Measurements from ENCODE around the gene RAI1.
"Not testable (repeated sequence)": the region's sequence is repeated elsewhere in the genome, so short reads cannot be mapped to it uniquely, and the experiment has no call there.

Gene RAI1

GRCh38 chr17:17675925-17676534 lies 5.2 kb upstream of the RAI1 start:
- no peaks in the 10 kb centered on the region for H3K9me3 ChIP-seq (ENCODE audit: low read depth, low read length)
- H3K9ac ChIP-seq (ENCODE audit: insufficient read length), result no peak overlapping the region
- no peak for TF ChIP-seq EZH2 (IDR thresholded peaks at IDR 0.05)
- TF ChIP-seq POLR2AphosphoS5 (IDR thresholded peaks at IDR 0.05; ENCODE audit: borderline replicate concordance, low read depth, low read length), result no peak
- no peak for TF ChIP-seq FOXP2 (optimal IDR thresholded peaks at IDR 0.05; ENCODE audit: control extremely low read depth, extremely low read length, insufficient read depth)
- no peak overlapping the region for H3K4me3 ChIP-seq
- H3K36me3 ChIP-seq (ENCODE audit: insufficient read depth, low read length), result no peaks in the 10 kb centered on the region
- DNase-seq (ENCODE audit: low read depth, low spot score), result no peak
- H3K27ac ChIP-seq, result no peak overlapping the region

GRCh38 chr17:17676752-17677151 lies 4.5 kb upstream of the RAI1 start:
- TF ChIP-seq EZH2 (IDR thresholded peaks at IDR 0.05) (no peak), POLR2AphosphoS5 (IDR thresholded peaks at IDR 0.05; ENCODE audit: borderline replicate concordance, low read depth, low read length) (no peak)
- no peak for DNase-seq (ENCODE audit: low read depth, low spot score)
- H3K9ac ChIP-seq (ENCODE audit: insufficient read length), result no peak overlapping the region
- no peak overlapping the region for H3K27ac ChIP-seq
- no peaks in the 10 kb centered on the region for H3K36me3 ChIP-seq (ENCODE audit: insufficient read depth, low read length)
- H3K9me3 ChIP-seq (ENCODE audit: low read depth, low read length), result no peaks in the 10 kb centered on the region
- H3K4me3 ChIP-seq, result no peak overlapping the region

DNA sequence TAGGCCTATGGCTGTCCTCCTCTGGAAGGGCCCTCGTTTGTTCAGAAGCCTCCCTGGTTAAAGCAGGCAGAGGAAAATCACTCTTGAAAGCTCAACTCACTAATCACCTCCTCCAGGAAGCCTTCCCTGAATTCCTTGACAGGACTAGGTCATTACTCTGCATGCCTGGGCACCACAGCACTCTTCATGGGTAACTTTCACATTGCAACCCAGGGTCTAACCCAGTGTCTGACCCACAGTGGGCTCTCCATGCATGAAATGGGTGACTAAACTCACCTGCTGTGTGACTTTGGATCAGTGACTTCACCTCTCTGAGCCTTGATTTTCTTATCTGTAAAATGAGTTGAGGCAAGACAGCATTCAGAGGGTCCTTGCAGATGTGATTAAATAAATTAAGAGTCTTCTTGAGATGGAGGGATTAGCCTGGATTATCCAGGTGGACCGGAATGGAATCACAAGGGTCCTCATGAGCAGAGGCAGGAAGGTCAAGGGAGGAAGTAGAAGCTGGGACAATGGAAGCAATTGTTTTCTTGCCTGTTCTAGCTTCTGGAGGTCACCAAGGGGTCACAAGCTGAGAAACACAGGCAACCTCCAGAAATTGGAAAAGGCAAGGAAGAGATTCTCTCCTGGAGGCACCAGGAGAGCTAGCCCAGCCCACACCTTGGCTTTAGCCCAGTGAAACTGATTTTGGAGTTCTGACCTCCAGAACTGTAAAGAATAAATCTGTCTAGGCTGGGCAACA lies 3.8 kb upstream of the RAI1 start:
- no peak for DNase-seq (ENCODE audit: low read depth, low spot score)
- H3K27ac ChIP-seq, result no peak overlapping the region
- H3K9me3 ChIP-seq (ENCODE audit: low read depth, low read length), result no peaks in the 10 kb centered on the region
- no peak for TF ChIP-seq EZH2 (IDR thresholded peaks at IDR 0.05)
- no peak for TF ChIP-seq POLR2AphosphoS5 (IDR thresholded peaks at IDR 0.05; ENCODE audit: borderline replicate concordance, low read depth, low read length)
- TF ChIP-seq FOXP2 (optimal IDR thresholded peaks at IDR 0.05; ENCODE audit: control extremely low read depth, extremely low read length, insufficient read depth), result no peak
- no peak overlapping the region for H3K4me3 ChIP-seq
- H3K36me3 ChIP-seq (ENCODE audit: insufficient read depth, low read length), result no peaks in the 10 kb centered on the region
- H3K9ac ChIP-seq (ENCODE audit: insufficient read length), result no peak overlapping the region

GRCh38 chr17:17678063-17678699 lies 3.1 kb upstream of the RAI1 start:
- not testable (repeated sequence) for H3K9ac ChIP-seq (ENCODE audit: insufficient read length); H3K9me3 ChIP-seq (ENCODE audit: low read depth, low read length); H3K27ac ChIP-seq; DNase-seq (ENCODE audit: low read depth, low spot score); H3K36me3 ChIP-seq (ENCODE audit: insufficient read depth, low read length); H3K4me3 ChIP-seq

DNA sequence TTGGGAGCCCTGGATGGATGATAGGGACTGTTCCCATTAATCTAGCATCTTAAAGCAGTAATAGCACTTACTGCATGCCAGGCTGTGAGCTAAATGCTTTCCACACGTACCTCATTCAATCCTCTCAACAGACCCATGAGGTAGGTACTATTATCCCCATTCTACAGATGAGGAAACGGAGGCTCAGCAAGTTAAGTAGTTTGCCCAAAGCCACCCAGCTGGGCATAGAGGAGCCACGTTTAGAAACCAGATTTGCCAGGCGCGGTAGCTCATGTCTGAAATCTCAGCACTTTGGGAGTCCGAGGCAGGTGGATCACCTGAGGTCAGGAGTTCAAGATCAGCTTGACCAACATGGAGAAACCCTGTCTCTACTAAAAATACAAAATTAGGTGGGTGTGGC lies 2.0 kb upstream of the RAI1 start:
- no peak for TF ChIP-seq POLR2AphosphoS5 (IDR thresholded peaks at IDR 0.05; ENCODE audit: borderline replicate concordance, low read depth, low read length)
- no peak for DNase-seq (ENCODE audit: low read depth, low spot score)
- H3K9ac ChIP-seq (ENCODE audit: insufficient read length), result no peak overlapping the region
- H3K27ac ChIP-seq, result no peak overlapping the region
- no peak overlapping the region for H3K4me3 ChIP-seq
- no peaks in the 10 kb centered on the region for H3K36me3 ChIP-seq (ENCODE audit: insufficient read depth, low read length)
- H3K9me3 ChIP-seq (ENCODE audit: low read depth, low read length), result no peaks in the 10 kb centered on the region

- Histone ChIP-seq H3K9me3 (ENCODE audit: low read depth, low read length) (no peaks in the 10 kb centered on the region), H3K4me3 (no peak overlapping the region), H3K9ac (ENCODE audit: insufficient read length) (no peak overlapping the region), H3K27ac (no peak overlapping the region), H3K36me3 (ENCODE audit: insufficient read depth, low read length) (no peaks in the 10 kb centered on the region)
- DNase-seq (ENCODE audit: low read depth, low spot score), result no peak
- TF ChIP-seq POLR2AphosphoS5 (IDR thresholded peaks at IDR 0.05; ENCODE audit: borderline replicate concordance, low read depth, low read length) (no peak), FOXP2 (optimal IDR thresholded peaks at IDR 0.05; ENCODE audit: control extremely low read depth, extremely low read length, insufficient read depth) (no peak), EZH2 (IDR thresholded peaks at IDR 0.05) (no peak)
Measured at GRCh38 chr17:17679748-17680147, 1.5 kb upstream of the RAI1 start.

GRCh38 chr17:17680477-17681186 lies 626 bp upstream of the RAI1 start:
- Histone ChIP-seq H3K9me3 (ENCODE audit: low read depth, low read length) (no peaks in the 10 kb centered on the region), H3K36me3 (ENCODE audit: insufficient read depth, low read length) (no peaks in the 10 kb centered on the region), H3K9ac (ENCODE audit: insufficient read length) (no peak overlapping the region), H3K4me3 (peak overlapping the region; percentile 39), H3K27ac (no peak overlapping the region)
- DNase-seq (ENCODE audit: low read depth, low spot score), result no peak
- TF ChIP-seq FOXP2 (optimal IDR thresholded peaks at IDR 0.05; ENCODE audit: control extremely low read depth, extremely low read length, insufficient read depth) (no peak), POLR2AphosphoS5 (IDR thresholded peaks at IDR 0.05; ENCODE audit: borderline replicate concordance, low read depth, low read length) (no peak), EZH2 (IDR thresholded peaks at IDR 0.05) (no peak)

DNA sequence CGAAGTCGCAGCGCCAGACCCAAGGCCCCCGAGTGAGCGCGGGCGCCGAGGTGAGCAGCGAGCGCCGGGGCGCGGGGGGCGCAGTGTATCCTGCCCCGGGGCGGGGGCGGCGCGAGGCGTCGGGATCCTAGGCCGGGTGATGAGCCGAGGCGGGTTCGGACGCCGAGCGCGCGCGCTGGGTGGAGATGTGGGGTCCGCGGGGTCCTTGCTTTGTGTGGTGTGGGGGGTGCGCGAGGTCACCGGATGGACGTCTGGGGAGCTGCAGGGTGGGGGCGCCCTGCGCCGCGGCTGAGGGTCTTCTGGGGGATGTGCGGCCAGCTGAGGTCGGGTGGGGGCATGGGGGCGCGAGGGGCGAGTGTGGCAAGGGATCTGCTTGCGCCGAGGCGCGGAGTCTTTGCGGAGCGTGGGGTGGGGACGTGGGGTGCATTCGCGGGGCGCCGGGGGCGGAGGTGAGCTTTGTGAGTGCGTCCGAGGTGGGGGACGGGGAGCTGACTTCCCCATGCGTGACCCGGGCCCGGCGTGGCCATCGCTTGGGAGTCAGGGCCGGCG lies 560 bp downstream of the RAI1 start:
- Histone ChIP-seq H3K9ac (ENCODE audit: insufficient read length) (peak overlapping the region; percentile 85), H3K27ac (no peak overlapping the region), H3K4me3 (peak overlapping the region; percentile 87), H3K9me3 (ENCODE audit: low read depth, low read length) (no peaks in the 10 kb centered on the region), H3K36me3 (ENCODE audit: insufficient read depth, low read length) (no peaks in the 10 kb centered on the region)
- no peak for TF ChIP-seq EZH2 (IDR thresholded peaks at IDR 0.05)
- TF ChIP-seq FOXP2 (optimal IDR thresholded peaks at IDR 0.05; ENCODE audit: control extremely low read depth, extremely low read length, insufficient read depth), result no peak
- TF ChIP-seq POLR2AphosphoS5 (IDR thresholded peaks at IDR 0.05; ENCODE audit: borderline replicate concordance, low read depth, low read length), result no peak
- DNase-seq (ENCODE audit: low read depth, low spot score), result no peak
